GM12878 (cell line): ENCODE data around the gene PYGO1. TPM values are rescaled to one million over a fixed set of nuclear protein-coding genes. Genes with fewer than 3 reads are reported as not detected.

ENCODE experiments used
- ATAC-seq: fragments of 200-7000 bp; cut with Tn5 transposase; 3 replicates; pipeline ENCODE4 v1.9.1; 2020; ENCODE audit warnings: mild to moderate bottlenecking, moderate library complexity
- BruUV-seq: library from RNA; stranded (reverse); fragments of 400-500 nt; replicated peaks from 2 replicates; lab custom pipeline; 2021; lab: Mats Ljungman, UMichigan
- CTCF ChIA-PET: fragments of 300-600 bp; sonication (Branson Sonifier 250); formaldehyde crosslinking; extraction: SDS; loops from one replicate; lab custom pipeline; 2021; ENCODE audit warnings: inconsistent platforms; lab: Yijun Ruan, JAX
- POLR2A ChIA-PET: fragments of 350-600 bp; formaldehyde crosslinking; extraction: SDS; loops from one replicate; lab custom pipeline; 2021; ENCODE audit warnings: inconsistent platforms; lab: Charles Lee
- RAD21 ChIA-PET: fragments of 300-600 bp; sonication (Branson Sonifier 250); formaldehyde crosslinking; loops from one replicate; lab custom pipeline; 2023; ENCODE audit warnings: antibody characterized with exemption; ENCODE audit not compliant: unreplicated experiment; lab: Charles Lee
- SMC1A ChIA-PET: fragments of 300-600 bp; sonication (Branson Sonifier 250); formaldehyde crosslinking; loops from one replicate; lab custom pipeline; 2023; ENCODE audit not compliant: unreplicated experiment, uncharacterized antibody; lab: Charles Lee
- DNase-seq: peaks from one replicate; pipeline ENCODE4 v3.0.0-alpha.2; 2011; ENCODE audit warnings: low read depth, low spot score
- FAIRE-seq: peaks from 3 replicates; lab custom pipeline; 2011; peaks lifted over from hg19 to GRCh38; lab: Jason Lieb, UNC
- H2AFZ ChIP-seq: 2 replicates; pipeline ENCODE4 v1.6.0; 2011; ENCODE audit warnings: low read depth, low read length, control low read depth; ENCODE audit not compliant: control insufficient read depth
- H3K27ac ChIP-seq: 2 replicates; pipeline ENCODE4 v1.5.1; 2011; ENCODE audit warnings: control low read depth; ENCODE audit not compliant: control insufficient read depth, insufficient read depth
- H3K27me3 ChIP-seq, 2 experiments: replicated peaks in 1 of 2; 2 replicates each; pipeline versions ENCODE4 v1.6.0 to v1.6.1; 2011; ENCODE audit warnings: low read length in 1 of 2; ENCODE audit not compliant: control insufficient read depth in 2 of 2, insufficient read depth in 2 of 2
- H3K36me3 ChIP-seq, 2 experiments: 2 replicates each; pipeline ENCODE4 v1.5.1; 2011; ENCODE audit warnings: low read length in 1 of 2; ENCODE audit not compliant: control insufficient read depth in 2 of 2, insufficient read depth in 2 of 2
- H3K4me1 ChIP-seq: 2 replicates; pipeline ENCODE4 v1.6.1; 2011; ENCODE audit warnings: mild to moderate bottlenecking, low read length, moderate library complexity, mixed read lengths; ENCODE audit not compliant: control insufficient read depth, insufficient read depth
- H3K4me2 ChIP-seq: 2 replicates; pipeline ENCODE4 v1.6.0; 2011; ENCODE audit warnings: control low read depth; ENCODE audit not compliant: control insufficient read depth, insufficient read depth
- H3K4me3 ChIP-seq: fragments of 200-600 bp; sonication (generic); 2 replicates; pipeline ENCODE4 v1.5.1; 2016
- H3K79me2 ChIP-seq: 2 replicates; pipeline ENCODE4 v1.6.0; 2011; ENCODE audit warnings: low read length; ENCODE audit not compliant: control insufficient read depth, insufficient read depth
- H3K9ac ChIP-seq: 2 replicates; pipeline ENCODE4 v1.8.0; 2011; ENCODE audit warnings: low read length, control low read depth, mixed read lengths; ENCODE audit not compliant: control insufficient read depth, insufficient read depth
- H3K9me3 ChIP-seq: replicated peaks from 3 replicates; pipeline ENCODE4 v1.5.1; 2011; ENCODE audit warnings: mild to moderate bottlenecking, low read length; ENCODE audit not compliant: control insufficient read depth, insufficient read depth
- H4K20me1 ChIP-seq: 2 replicates; pipeline ENCODE4 v1.6.0; 2011; ENCODE audit not compliant: control insufficient read depth, insufficient read depth
- CBX5 ChIP-seq: sonication (generic); IDR thresholded peaks from 2 replicates; pipeline ENCODE4 v1.6.1; 2016; ENCODE audit warnings: low read depth, moderate library complexity, mild to moderate bottlenecking, inconsistent platforms
- FOS ChIP-seq: IDR thresholded peaks from 3 replicates; pipeline ENCODE4 v1.6.1; 2011; ENCODE audit warnings: borderline replicate concordance; ENCODE audit not compliant: insufficient read length; ENCODE audit errors: extremely low read depth
- HDGF ChIP-seq: fragments of 450-650 bp; IDR thresholded peaks from 2 replicates; pipeline ENCODE4 v1.6.1; 2016; ENCODE audit warnings: antibody characterized with exemption
- RBBP5 ChIP-seq: fragments of 200-600 bp; sonication (generic); conservative IDR thresholded peaks from 2 replicates; pipeline ENCODE4 v1.6.1; 2016
- SREBF1 ChIP-seq: IDR thresholded peaks from 2 replicates; pipeline ENCODE4 v1.6.1; 2012; ENCODE audit warnings: mild to moderate bottlenecking, low read length
- SUZ12 ChIP-seq: fragments of 200-600 bp; sonication (generic); IDR thresholded peaks from one replicate; pipeline ENCODE4 v1.6.1; 2018; ENCODE audit warnings: antibody characterized with exemption, mild to moderate bottlenecking; ENCODE audit not compliant: unreplicated experiment
- whole genome bisulfite sequencing: methylation state at CpG from one replicate; pipeline ENCODE4 v1.1.6; 2016; ENCODE audit warnings: low lambda C conversion rate; ENCODE audit not compliant: insufficient replicate concordance, insufficient coverage; ENCODE audit errors: missing lambda C conversion rate; 5-methylcytosine and 5-hydroxymethylcytosine counted together
- in situ Hi-C: fragments of 300-500 bp; cut with MboI; formaldehyde crosslinking; loops from 9 replicates; pipeline ENCODE4 v1.14.3; 2018; ENCODE audit warnings: mixed read lengths
- intact Hi-C: fragments of 100-400 bp; cut with micrococcal nuclease; formaldehyde crosslinking; loops from one replicate; pipeline ENCODE4 v1.14.2; 2022; ENCODE audit not compliant: unreplicated experiment
- polyA plus RNA-seq, 11 experiments: library from polyadenylated mRNA; depleted of rRNA in 4 of 11; unstranded in 6 of 11; stranded (reverse) in 5 of 11; fragments of >200 nt; fragmentation: Nextera tagmentation in 4 of 11; fragmentation: Illumina TruSeq in 1 of 11; extraction: Ambion mirVana in 4 of 11; extraction: Trizol in 1 of 11; gene quantifications; 1 replicate in 1 of 11; 2 replicates in 10 of 11; pipeline versions ENCODE4 v1.2.1 to v1.2.3, GENCODE V29; 2011 to 2016; ENCODE audit warnings: inconsistent platforms in 2 of 11, missing spikeins in 2 of 11, low read depth in 1 of 11
- total RNA-seq, 4 experiments: library from RNA; depleted of rRNA in 3 of 4; stranded (reverse); fragments of >200 nt in 3 of 4; fragmentation: Illumina TruSeq in 1 of 4; extraction: Trizol in 1 of 4; gene quantifications; 2 replicates each; pipeline versions ENCODE4 v1.2.1 to v1.2.3, GENCODE V29; 2013 to 2021
- TF ChIP-seq, protein P1 (sequence below): fragments of 450-650 bp; IDR thresholded peaks from 2 replicates; pipeline ENCODE4 v1.6.1; 2017; ENCODE audit warnings: mild to moderate bottlenecking
- TF ChIP-seq, protein P2 (sequence below): fragments of 150-350 bp; IDR thresholded peaks from 2 replicates; pipeline ENCODE4 v1.6.1; 2016; ENCODE audit warnings: low read depth, low read length
- TF ChIP-seq, protein P3 (sequence below): fragments of 450-650 bp; IDR thresholded peaks from 2 replicates; pipeline ENCODE4 v1.6.1; 2017; ENCODE audit warnings: mild to moderate bottlenecking, moderate library complexity
- TF ChIP-seq, protein P4 (sequence below): fragments of 450-650 bp; IDR thresholded peaks from 2 replicates; pipeline ENCODE4 v1.6.1; 2017; ENCODE audit warnings: mild to moderate bottlenecking, low read depth, inconsistent platforms; ENCODE audit not compliant: poor library complexity, severe bottlenecking

Gene PYGO1
- total and polyA plus RNA-seq, 10 of the 15 experiments (the other 5 are each of a cell fraction or from before 2014, with no cell fraction given): 0.01 TPM; not detected in 9

DNA sequence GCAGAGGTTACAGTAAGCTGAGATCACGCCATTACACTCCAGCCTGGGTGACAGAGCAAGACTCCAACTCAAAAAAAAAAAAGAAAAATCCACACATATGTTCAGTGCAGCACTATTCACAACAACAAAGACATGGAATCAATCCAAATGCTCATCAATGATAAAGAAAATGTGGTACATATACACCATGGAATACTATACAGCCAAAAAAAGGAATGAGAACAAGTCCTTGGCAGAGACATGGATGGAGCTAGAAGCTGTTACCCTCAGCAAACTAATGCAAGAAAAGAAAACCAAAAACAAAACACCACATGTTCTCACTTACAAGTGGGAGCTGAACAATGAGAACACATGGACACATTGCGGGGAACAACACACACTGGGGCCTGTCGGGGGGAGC lies 25.5 kb downstream of the PYGO1 start:
- intact Hi-C loops: no loop called here
- H4K20me1 ChIP-seq: no peaks in the 10 kb centered on the region
- RAD21 ChIA-PET: no interaction called here
- FAIRE-seq (no peak), DNase-seq (no peak)
- no peaks in the 10 kb centered on the region for H3K27me3 ChIP-seq
- CTCF ChIA-PET: no interaction called here
- no peaks in the 10 kb centered on the region for H3K9me3 ChIP-seq
- H2AFZ ChIP-seq: no peak overlapping the region
- no peaks in the 10 kb centered on the region for H3K79me2 ChIP-seq
- SMC1A ChIA-PET: no interaction called here
- TF ChIP-seq, protein P1, sequence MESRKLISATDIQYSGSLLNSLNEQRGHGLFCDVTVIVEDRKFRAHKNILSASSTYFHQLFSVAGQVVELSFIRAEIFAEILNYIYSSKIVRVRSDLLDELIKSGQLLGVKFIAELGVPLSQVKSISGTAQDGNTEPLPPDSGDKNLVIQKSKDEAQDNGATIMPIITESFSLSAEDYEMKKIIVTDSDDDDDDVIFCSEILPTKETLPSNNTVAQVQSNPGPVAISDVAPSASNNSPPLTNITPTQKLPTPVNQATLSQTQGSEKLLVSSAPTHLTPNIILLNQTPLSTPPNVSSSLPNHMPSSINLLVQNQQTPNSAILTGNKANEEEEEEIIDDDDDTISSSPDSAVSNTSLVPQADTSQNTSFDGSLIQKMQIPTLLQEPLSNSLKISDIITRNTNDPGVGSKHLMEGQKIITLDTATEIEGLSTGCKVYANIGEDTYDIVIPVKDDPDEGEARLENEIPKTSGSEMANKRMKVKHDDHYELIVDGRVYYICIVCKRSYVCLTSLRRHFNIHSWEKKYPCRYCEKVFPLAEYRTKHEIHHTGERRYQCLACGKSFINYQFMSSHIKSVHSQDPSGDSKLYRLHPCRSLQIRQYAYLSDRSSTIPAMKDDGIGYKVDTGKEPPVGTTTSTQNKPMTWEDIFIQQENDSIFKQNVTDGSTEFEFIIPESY: no peak
- TF ChIP-seq, protein P2, sequence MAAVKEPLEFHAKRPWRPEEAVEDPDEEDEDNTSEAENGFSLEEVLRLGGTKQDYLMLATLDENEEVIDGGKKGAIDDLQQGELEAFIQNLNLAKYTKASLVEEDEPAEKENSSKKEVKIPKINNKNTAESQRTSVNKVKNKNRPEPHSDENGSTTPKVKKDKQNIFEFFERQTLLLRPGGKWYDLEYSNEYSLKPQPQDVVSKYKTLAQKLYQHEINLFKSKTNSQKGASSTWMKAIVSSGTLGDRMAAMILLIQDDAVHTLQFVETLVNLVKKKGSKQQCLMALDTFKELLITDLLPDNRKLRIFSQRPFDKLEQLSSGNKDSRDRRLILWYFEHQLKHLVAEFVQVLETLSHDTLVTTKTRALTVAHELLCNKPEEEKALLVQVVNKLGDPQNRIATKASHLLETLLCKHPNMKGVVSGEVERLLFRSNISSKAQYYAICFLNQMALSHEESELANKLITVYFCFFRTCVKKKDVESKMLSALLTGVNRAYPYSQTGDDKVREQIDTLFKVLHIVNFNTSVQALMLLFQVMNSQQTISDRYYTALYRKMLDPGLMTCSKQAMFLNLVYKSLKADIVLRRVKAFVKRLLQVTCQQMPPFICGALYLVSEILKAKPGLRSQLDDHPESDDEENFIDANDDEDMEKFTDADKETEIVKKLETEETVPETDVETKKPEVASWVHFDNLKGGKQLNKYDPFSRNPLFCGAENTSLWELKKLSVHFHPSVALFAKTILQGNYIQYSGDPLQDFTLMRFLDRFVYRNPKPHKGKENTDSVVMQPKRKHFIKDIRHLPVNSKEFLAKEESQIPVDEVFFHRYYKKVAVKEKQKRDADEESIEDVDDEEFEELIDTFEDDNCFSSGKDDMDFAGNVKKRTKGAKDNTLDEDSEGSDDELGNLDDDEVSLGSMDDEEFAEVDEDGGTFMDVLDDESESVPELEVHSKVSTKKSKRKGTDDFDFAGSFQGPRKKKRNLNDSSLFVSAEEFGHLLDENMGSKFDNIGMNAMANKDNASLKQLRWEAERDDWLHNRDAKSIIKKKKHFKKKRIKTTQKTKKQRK: no peak
- TF ChIP-seq, protein P3, sequence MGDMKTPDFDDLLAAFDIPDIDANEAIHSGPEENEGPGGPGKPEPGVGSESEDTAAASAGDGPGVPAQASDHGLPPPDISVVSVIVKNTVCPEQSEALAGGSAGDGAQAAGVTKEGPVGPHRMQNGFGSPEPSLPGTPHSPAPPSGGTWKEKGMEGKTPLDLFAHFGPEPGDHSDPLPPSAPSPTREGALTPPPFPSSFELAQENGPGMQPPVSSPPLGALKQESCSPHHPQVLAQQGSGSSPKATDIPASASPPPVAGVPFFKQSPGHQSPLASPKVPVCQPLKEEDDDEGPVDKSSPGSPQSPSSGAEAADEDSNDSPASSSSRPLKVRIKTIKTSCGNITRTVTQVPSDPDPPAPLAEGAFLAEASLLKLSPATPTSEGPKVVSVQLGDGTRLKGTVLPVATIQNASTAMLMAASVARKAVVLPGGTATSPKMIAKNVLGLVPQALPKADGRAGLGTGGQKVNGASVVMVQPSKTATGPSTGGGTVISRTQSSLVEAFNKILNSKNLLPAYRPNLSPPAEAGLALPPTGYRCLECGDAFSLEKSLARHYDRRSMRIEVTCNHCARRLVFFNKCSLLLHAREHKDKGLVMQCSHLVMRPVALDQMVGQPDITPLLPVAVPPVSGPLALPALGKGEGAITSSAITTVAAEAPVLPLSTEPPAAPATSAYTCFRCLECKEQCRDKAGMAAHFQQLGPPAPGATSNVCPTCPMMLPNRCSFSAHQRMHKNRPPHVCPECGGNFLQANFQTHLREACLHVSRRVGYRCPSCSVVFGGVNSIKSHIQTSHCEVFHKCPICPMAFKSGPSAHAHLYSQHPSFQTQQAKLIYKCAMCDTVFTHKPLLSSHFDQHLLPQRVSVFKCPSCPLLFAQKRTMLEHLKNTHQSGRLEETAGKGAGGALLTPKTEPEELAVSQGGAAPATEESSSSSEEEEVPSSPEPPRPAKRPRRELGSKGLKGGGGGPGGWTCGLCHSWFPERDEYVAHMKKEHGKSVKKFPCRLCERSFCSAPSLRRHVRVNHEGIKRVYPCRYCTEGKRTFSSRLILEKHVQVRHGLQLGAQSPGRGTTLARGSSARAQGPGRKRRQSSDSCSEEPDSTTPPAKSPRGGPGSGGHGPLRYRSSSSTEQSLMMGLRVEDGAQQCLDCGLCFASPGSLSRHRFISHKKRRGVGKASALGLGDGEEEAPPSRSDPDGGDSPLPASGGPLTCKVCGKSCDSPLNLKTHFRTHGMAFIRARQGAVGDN: no peak
- TF ChIP-seq SUZ12 (no peak), FOS (no peak), HDGF (no peak), SREBF1 (no peak), RBBP5 (no peak), CBX5 (no peak)
- TF ChIP-seq, protein P4, sequence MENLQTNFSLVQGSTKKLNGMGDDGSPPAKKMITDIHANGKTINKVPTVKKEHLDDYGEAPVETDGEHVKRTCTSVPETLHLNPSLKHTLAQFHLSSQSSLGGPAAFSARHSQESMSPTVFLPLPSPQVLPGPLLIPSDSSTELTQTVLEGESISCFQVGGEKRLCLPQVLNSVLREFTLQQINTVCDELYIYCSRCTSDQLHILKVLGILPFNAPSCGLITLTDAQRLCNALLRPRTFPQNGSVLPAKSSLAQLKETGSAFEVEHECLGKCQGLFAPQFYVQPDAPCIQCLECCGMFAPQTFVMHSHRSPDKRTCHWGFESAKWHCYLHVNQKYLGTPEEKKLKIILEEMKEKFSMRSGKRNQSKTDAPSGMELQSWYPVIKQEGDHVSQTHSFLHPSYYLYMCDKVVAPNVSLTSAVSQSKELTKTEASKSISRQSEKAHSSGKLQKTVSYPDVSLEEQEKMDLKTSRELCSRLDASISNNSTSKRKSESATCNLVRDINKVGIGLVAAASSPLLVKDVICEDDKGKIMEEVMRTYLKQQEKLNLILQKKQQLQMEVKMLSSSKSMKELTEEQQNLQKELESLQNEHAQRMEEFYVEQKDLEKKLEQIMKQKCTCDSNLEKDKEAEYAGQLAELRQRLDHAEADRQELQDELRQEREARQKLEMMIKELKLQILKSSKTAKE: no peak
- TF ChIP-seq, all 136 proteins: peak for 0
- in situ Hi-C loops: no loop called here
- BruUV-seq: no TSS peak
- H3K36me3 ChIP-seq: no peaks in the 10 kb centered on the region
- POLR2A ChIA-PET: no interaction called here
- no peaks in the 10 kb centered on the region for H3K4me1 ChIP-seq
- no peak for ATAC-seq
- 59% methylated on average over 2 of the region's 3 CpGs for WGBS
- H3K9ac ChIP-seq: no peak overlapping the region
- H3K4me3 ChIP-seq: no peak overlapping the region
- no peak overlapping the region for H3K27ac ChIP-seq
- no peak overlapping the region for H3K4me2 ChIP-seq
